ENCODE data around the gene APOL3. TPM values are rescaled to one million over a fixed set of nuclear protein-coding genes. Genes with fewer than 3 reads are reported as not detected.
"Not testable (repeated sequence)": the region's sequence is repeated elsewhere in the genome, so short reads cannot be mapped to it uniquely, and the experiment has no call there.

APOL3 gene
- total and polyA plus RNA-seq, 11 donors: 16.9 to 103 (median 24.5) TPM

GRCh38 chr22:36101756-36102155 lies 58.8 kb downstream of the APOL3 start:
- no peak for TF ChIP-seq CTCF (IDR thresholded peaks at IDR 0.05)
- TF ChIP-seq POLR2A (IDR thresholded peaks at IDR 0.05): no peak
- H3K27me3 ChIP-seq: no peaks in the 10 kb centered on the region
- no peak for DNase-seq
- 92 to 95% (median 93%) methylated on average over 4 of the region's 4 CpGs for WGBS, 4 donors
- intact Hi-C loops (cut with DNase I): no loop called here
- H3K4me1 ChIP-seq: no peaks in the 10 kb centered on the region
- H3K36me3 ChIP-seq: no peaks in the 10 kb centered on the region
- no peaks in the 10 kb centered on the region for H3K9me3 ChIP-seq
- no peak for ATAC-seq
- no peak overlapping the region for H3K27ac ChIP-seq
- no peak overlapping the region for H3K4me3 ChIP-seq

- H3K4me1 ChIP-seq; ATAC-seq; H3K9me3 ChIP-seq; H3K4me3 ChIP-seq; H3K27ac ChIP-seq; intact Hi-C loops (cut with DNase I); H3K27me3 ChIP-seq; H3K36me3 ChIP-seq; DNase-seq: not testable (repeated sequence)
- WGBS, 4 donors: 94 to 99% (median 97%) methylated on average over 4 of the region's 4 CpGs
These were observed 59.6 kb downstream of the APOL3 start for GRCh38 chr22:36100908-36101307.

GRCh38 chr22:36100134-36100824 lies 60.3 kb downstream of the APOL3 start:
- ATAC-seq (no peak), DNase-seq (no peak)
- intact Hi-C loops (cut with DNase I): no loop called here
- no peak overlapping the region for H3K27ac ChIP-seq
- WGBS, 4 donors: 82 to 86% (median 84%) methylated on average over 9 of the region's 9 CpGs
- H3K36me3 ChIP-seq: no peaks in the 10 kb centered on the region
- no peak overlapping the region for H3K4me3 ChIP-seq
- H3K4me1 ChIP-seq: no peaks in the 10 kb centered on the region
- no peaks in the 10 kb centered on the region for H3K9me3 ChIP-seq
- no peaks in the 10 kb centered on the region for H3K27me3 ChIP-seq
- TF ChIP-seq POLR2A (IDR thresholded peaks at IDR 0.05) (no peak), CTCF (IDR thresholded peaks at IDR 0.05) (no peak)

GRCh38 chr22:36099561-36099960 lies 61.0 kb downstream of the APOL3 start:
- DNase-seq; H3K4me1 ChIP-seq; H3K27me3 ChIP-seq; H3K9me3 ChIP-seq; H3K36me3 ChIP-seq; ATAC-seq; intact Hi-C loops (cut with DNase I); H3K4me3 ChIP-seq; H3K27ac ChIP-seq: not testable (repeated sequence)
- 90 to 95% (median 93%) methylated on average over 10 of the region's 10 CpGs for WGBS, 4 donors

GRCh38 chr22:36097880-36098279 lies 62.7 kb downstream of the APOL3 start:
- Histone ChIP-seq H3K4me1 (no peaks in the 10 kb centered on the region), H3K27ac (no peak overlapping the region), H3K9me3 (no peaks in the 10 kb centered on the region), H3K4me3 (no peak overlapping the region), H3K36me3 (no peaks in the 10 kb centered on the region), H3K27me3 (no peaks in the 10 kb centered on the region)
- no peak for TF ChIP-seq CTCF (IDR thresholded peaks at IDR 0.05)
- no peak for TF ChIP-seq POLR2A (IDR thresholded peaks at IDR 0.05)
- no peak for DNase-seq
- WGBS, 4 donors: 67 to 81% (median 71%) methylated on average over 8 of the region's 8 CpGs
- peak in 1 of 4 donors; percentile 36 for ATAC-seq
- intact Hi-C loops (cut with DNase I): no loop called here

GRCh38 chr22:36090772-36091171 lies 69.8 kb downstream of the APOL3 start:
- H3K27ac ChIP-seq; ATAC-seq; H3K4me1 ChIP-seq; H3K27me3 ChIP-seq; H3K9me3 ChIP-seq; H3K36me3 ChIP-seq; intact Hi-C loops (cut with DNase I); H3K4me3 ChIP-seq; DNase-seq: not testable (repeated sequence)
- 90 to 100% (median 96%) methylated on average over 1 to 3 of the region's 3 CpGs for WGBS, 4 donors

Data from heart left ventricle (tissue), 16 donors.